RPMI8226 (cell line): Measurements from ENCODE around the gene CYP2U1.
"Not testable (repeated sequence)": the region's sequence is repeated elsewhere in the genome, so short reads cannot be mapped to it uniquely, and the experiment has no call there.

ENCODE experiments used
- DNase-seq: peaks from one replicate; pipeline ENCODE4 v3.0.0-alpha.2; 2015

The CYP2U1 gene

GRCh38 chr4:107922486-107923473, 8.6 kb upstream of the CYP2U1 start:
- no peak for DNase-seq

- DNase-seq = not testable (repeated sequence)
These were observed 5.6 kb upstream of the CYP2U1 start for GRCh38 chr4:107925713-107926112.

GRCh38 chr4:107926875-107927274, 4.5 kb upstream of the CYP2U1 start:
- DNase-seq = not testable (repeated sequence)

GRCh38 chr4:107931775-107932321, 499 bp downstream of the CYP2U1 start:
- no peak for DNase-seq

GRCh38 chr4:107935246-107935645, 3.9 kb downstream of the CYP2U1 start:
- DNase-seq = no peak

- no peak for DNase-seq
These were observed 5.7 kb downstream of the CYP2U1 start for GRCh38 chr4:107937040-107937439.

GRCh38 chr4:107939307-107939706, 8.0 kb downstream of the CYP2U1 start:
- no peak for DNase-seq

GRCh38 chr4:107945809-107946208, 14.5 kb downstream of the CYP2U1 start:
- DNase-seq = no peak

- DNase-seq = no peak
These were observed 19.6 kb downstream of the CYP2U1 start for GRCh38 chr4:107950746-107951540.

- DNase-seq = no peak
These were observed 20.2 kb downstream of the CYP2U1 start for GRCh38 chr4:107951551-107951950.

GRCh38 chr4:107956011-107956410, 24.7 kb downstream of the CYP2U1 start:
- no peak for DNase-seq

GRCh38 chr4:107966903-107967302, 35.6 kb downstream of the CYP2U1 start:
- no peak for DNase-seq

- not testable (repeated sequence) for DNase-seq
These were observed 36.2 kb downstream of the CYP2U1 start for GRCh38 chr4:107967519-107967918.

GRCh38 chr4:107967921-107968320, 36.6 kb downstream of the CYP2U1 start:
- not testable (repeated sequence) for DNase-seq

GRCh38 chr4:107970063-107970798, 38.9 kb downstream of the CYP2U1 start:
- DNase-seq = no peak

GRCh38 chr4:107972605-107973004, 41.3 kb downstream of the CYP2U1 start:
- no peak for DNase-seq

GRCh38 chr4:107974523-107974922, 43.2 kb downstream of the CYP2U1 start:
- no peak for DNase-seq

- no peak for DNase-seq
These were observed 46.1 kb downstream of the CYP2U1 start for GRCh38 chr4:107977482-107977881.

GRCh38 chr4:107977966-107978705, 46.8 kb downstream of the CYP2U1 start:
- DNase-seq = no peak

GRCh38 chr4:107978716-107979451, 47.5 kb downstream of the CYP2U1 start:
- no peak for DNase-seq
